GM18517 (cell line): Measurements from ENCODE around the gene SYNE4.
"Not testable (repeated sequence)": the region's sequence is repeated elsewhere in the genome, so short reads cannot be mapped to it uniquely, and the experiment has no call there.

Experiments
- ATAC-seq: cut with Tn5 transposase; IDR thresholded peaks from one replicate; pipeline ENCODE4 v1.9.1; 2021; ENCODE audit warnings: mild to moderate bottlenecking, moderate library complexity; ENCODE audit not compliant: unreplicated experiment

The SYNE4 gene

DNA sequence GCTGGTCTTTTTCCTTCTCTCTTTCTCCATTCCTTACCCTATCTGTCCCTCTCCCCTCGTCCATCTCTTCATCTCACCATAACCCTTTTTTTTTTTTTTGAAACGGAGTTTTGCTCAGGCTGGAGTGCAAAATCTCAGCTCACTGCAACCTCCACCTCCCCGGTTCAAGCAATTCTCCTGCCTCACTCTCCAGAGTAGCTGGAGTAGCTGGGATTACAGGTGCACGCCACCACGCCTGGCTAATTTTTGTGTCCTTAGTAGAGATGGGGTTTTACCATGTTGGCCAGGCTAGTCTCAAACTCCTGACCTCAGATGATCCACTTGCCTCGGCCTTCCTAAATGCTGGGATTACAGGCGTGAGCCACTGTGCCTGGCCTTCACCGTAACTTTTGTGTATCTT lies 51.2 kb downstream of the SYNE4 start:
- not testable (repeated sequence) for ATAC-seq

DNA sequence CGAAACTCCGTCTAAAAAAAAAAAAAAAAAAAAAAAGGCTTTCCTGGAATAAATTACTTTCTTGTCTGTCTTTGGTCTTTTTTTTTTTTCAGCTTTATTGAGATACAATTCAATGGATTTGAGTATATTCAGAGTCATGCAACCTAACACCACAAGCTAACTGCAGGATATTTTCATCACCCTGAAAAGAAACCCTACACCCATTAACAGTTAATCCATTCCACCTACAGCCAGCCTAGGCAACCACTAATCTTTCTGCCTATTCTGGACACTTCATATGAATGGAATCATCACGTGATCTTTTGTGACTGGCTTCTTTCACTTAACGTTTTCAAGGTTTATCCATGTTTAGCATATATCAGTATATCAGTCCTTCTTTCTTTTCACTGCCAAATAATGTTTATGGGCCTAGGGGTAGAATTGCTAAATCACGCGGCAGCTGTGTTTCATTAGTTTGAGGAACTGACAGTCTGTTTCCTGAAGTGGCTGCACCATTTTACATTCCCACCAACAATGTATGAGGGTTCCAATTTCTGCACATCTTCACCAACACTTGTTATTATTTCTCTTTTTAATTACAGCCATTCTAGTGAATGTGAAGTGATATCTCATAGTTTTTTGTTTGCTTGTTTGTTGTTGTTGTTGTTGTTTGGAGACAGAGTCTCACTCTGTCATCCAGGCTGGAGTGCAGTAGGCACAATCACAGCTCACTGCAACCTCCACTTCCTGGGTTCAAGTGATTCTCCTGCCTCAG lies 52.6 kb downstream of the SYNE4 start:
- ATAC-seq: no peak
